Activated naive CD4-positive, alpha-beta T cell treated with anti-CD3 and anti-CD28 coated beads, Interleukin-2, amount 50 U/mL, for 24 hours (primary cell): ENCODE measurements around the gene CXorf66.
"Not testable (repeated sequence)": the region's sequence is repeated elsewhere in the genome, so short reads cannot be mapped to it uniquely, and the experiment has no call there.

ENCODE experiments used
- H3K27ac Mint-ChIP-seq: one replicate; pipeline ENCODE4 v1.8.0; 2021; ENCODE audit warnings: mild to moderate bottlenecking, mixed read lengths
- H3K27me3 Mint-ChIP-seq: one replicate; pipeline ENCODE4 v1.8.0; 2021; ENCODE audit warnings: mixed read lengths
- H3K36me3 Mint-ChIP-seq: one replicate; pipeline ENCODE4 v1.8.0; 2021; ENCODE audit warnings: mixed read lengths
- H3K4me1 Mint-ChIP-seq: one replicate; pipeline ENCODE4 v1.8.0; 2021; ENCODE audit warnings: mixed read lengths
- H3K4me3 Mint-ChIP-seq: one replicate; pipeline ENCODE4 v1.8.0; 2021; ENCODE audit warnings: mild to moderate bottlenecking, mixed read lengths
- H3K9me3 Mint-ChIP-seq: one replicate; pipeline ENCODE4 v1.8.0; 2021; ENCODE audit warnings: mixed read lengths

CXorf66 gene

GRCh38 chrX:139932901-139933796, 32.2 kb downstream of the CXorf66 start, which contains the start of gene ATP11C:
TSS of gene ATP11C (minus strand) at chrX:139933053. CDS start at chrX:139932042, 1,011 bp downstream.
- Mint-ChIP-seq H3K27me3 (no peaks in the 10 kb centered on the region), H3K4me3 (peak within 1 kb of the TSS; percentile 88), H3K27ac (peak within 1 kb of the TSS; percentile 98), H3K9me3 (no peaks in the 10 kb centered on the region), H3K36me3 (no peaks in the 10 kb centered on the region), H3K4me1 (peaks cover 29% of the 10 kb centered on the region)

GRCh38 chrX:139932073-139932900, 33.0 kb downstream of the CXorf66 start:
- H3K4me3 Mint-ChIP-seq, result peak overlapping the region; percentile 88
- H3K27me3 Mint-ChIP-seq, result no peaks in the 10 kb centered on the region
- H3K4me1 Mint-ChIP-seq, result peaks cover 29% of the 10 kb centered on the region
- H3K9me3 Mint-ChIP-seq, result no peaks in the 10 kb centered on the region
- H3K36me3 Mint-ChIP-seq, result no peaks in the 10 kb centered on the region
- peak overlapping the region; percentile 98 for H3K27ac Mint-ChIP-seq

GRCh38 chrX:139931646-139932072, 33.7 kb downstream of the CXorf66 start:
- Mint-ChIP-seq H3K27me3 (no peaks in the 10 kb centered on the region), H3K27ac (no peak overlapping the region), H3K9me3 (no peaks in the 10 kb centered on the region), H3K36me3 (no peaks in the 10 kb centered on the region), H3K4me1 (peaks cover 29% of the 10 kb centered on the region), H3K4me3 (peak overlapping the region; percentile 82)

GRCh38 chrX:139930916-139931645, 34.2 kb downstream of the CXorf66 start:
- Mint-ChIP-seq H3K9me3 (no peaks in the 10 kb centered on the region), H3K4me1 (peaks cover 33% of the 10 kb centered on the region), H3K36me3 (no peaks in the 10 kb centered on the region), H3K4me3 (peak overlapping the region; percentile 82), H3K27ac (peak overlapping the region; percentile 43), H3K27me3 (no peaks in the 10 kb centered on the region)

GRCh38 chrX:139930401-139930800, 34.9 kb downstream of the CXorf66 start:
- H3K27me3 Mint-ChIP-seq, result no peaks in the 10 kb centered on the region
- peak overlapping the region; percentile 43 for H3K27ac Mint-ChIP-seq
- peak overlapping the region; percentile 82 for H3K4me3 Mint-ChIP-seq
- H3K4me1 Mint-ChIP-seq, result peaks cover 40% of the 10 kb centered on the region
- no peaks in the 10 kb centered on the region for H3K9me3 Mint-ChIP-seq
- H3K36me3 Mint-ChIP-seq, result no peaks in the 10 kb centered on the region

GRCh38 chrX:139929876-139930275, 35.4 kb downstream of the CXorf66 start:
- H3K4me1 Mint-ChIP-seq, result peaks cover 43% of the 10 kb centered on the region
- no peaks in the 10 kb centered on the region for H3K27me3 Mint-ChIP-seq
- no peaks in the 10 kb centered on the region for H3K36me3 Mint-ChIP-seq
- peak overlapping the region; percentile 82 for H3K4me3 Mint-ChIP-seq
- no peak overlapping the region for H3K27ac Mint-ChIP-seq
- no peaks in the 10 kb centered on the region for H3K9me3 Mint-ChIP-seq

- Mint-ChIP-seq H3K9me3 (no peaks in the 10 kb centered on the region), H3K4me3 (no peak overlapping the region), H3K27me3 (no peaks in the 10 kb centered on the region), H3K36me3 (peaks cover 3% of the 10 kb centered on the region), H3K27ac (no peak overlapping the region), H3K4me1 (peaks cover 54% of the 10 kb centered on the region)
Measured at GRCh38 chrX:139924696-139925095, 40.6 kb downstream of the CXorf66 start.

GRCh38 chrX:139924069-139924695, 41.1 kb downstream of the CXorf66 start:
- Mint-ChIP-seq H3K4me3 (no peak overlapping the region), H3K27me3 (no peaks in the 10 kb centered on the region), H3K36me3 (peaks cover 3% of the 10 kb centered on the region), H3K4me1 (peaks cover 49% of the 10 kb centered on the region), H3K27ac (no peak overlapping the region), H3K9me3 (no peaks in the 10 kb centered on the region)

GRCh38 chrX:139921142-139921541, 44.2 kb downstream of the CXorf66 start:
- not testable (repeated sequence) for H3K9me3 Mint-ChIP-seq, H3K27ac Mint-ChIP-seq

GRCh38 chrX:139920316-139920715, 45.0 kb downstream of the CXorf66 start:
- Mint-ChIP-seq H3K36me3 (peaks cover 3% of the 10 kb centered on the region), H3K27ac (no peak overlapping the region), H3K4me1 (peaks cover 46% of the 10 kb centered on the region), H3K27me3 (no peaks in the 10 kb centered on the region), H3K4me3 (no peak overlapping the region), H3K9me3 (no peaks in the 10 kb centered on the region)

More at GRCh38 chrX:139921142-139921541, 44.2 kb downstream of the CXorf66 start:
- H3K27me3 Mint-ChIP-seq, H3K4me3 Mint-ChIP-seq, H3K36me3 Mint-ChIP-seq: not testable (repeated sequence)
- peaks cover 54% of the 10 kb centered on the region for H3K4me1 Mint-ChIP-seq

GRCh38 chrX:139914421-139914820, 50.9 kb downstream of the CXorf66 start:
- H3K9me3 Mint-ChIP-seq, result no peaks in the 10 kb centered on the region
- H3K4me1 Mint-ChIP-seq, result peaks cover 42% of the 10 kb centered on the region
- no peak overlapping the region for H3K27ac Mint-ChIP-seq
- no peaks in the 10 kb centered on the region for H3K27me3 Mint-ChIP-seq
- H3K36me3 Mint-ChIP-seq, result peaks cover 4% of the 10 kb centered on the region
- no peak overlapping the region for H3K4me3 Mint-ChIP-seq

- Mint-ChIP-seq H3K9me3 (no peaks in the 10 kb centered on the region), H3K27ac (peak overlapping the region; percentile 35), H3K4me1 (peaks cover 50% of the 10 kb centered on the region)
Measured at GRCh38 chrX:139909712-139910111, 55.6 kb downstream of the CXorf66 start.

GRCh38 chrX:139907078-139907477, 58.2 kb downstream of the CXorf66 start:
- Mint-ChIP-seq H3K36me3 (peaks cover 4% of the 10 kb centered on the region), H3K4me1 (peaks cover 47% of the 10 kb centered on the region), H3K4me3 (no peak overlapping the region), H3K27ac (no peak overlapping the region), H3K27me3 (no peaks in the 10 kb centered on the region), H3K9me3 (no peaks in the 10 kb centered on the region)

More at GRCh38 chrX:139909712-139910111, 55.6 kb downstream of the CXorf66 start:
- H3K4me3 Mint-ChIP-seq, result no peak overlapping the region
- H3K27me3 Mint-ChIP-seq, result no peaks in the 10 kb centered on the region
- H3K36me3 Mint-ChIP-seq, result peaks cover 4% of the 10 kb centered on the region

GRCh38 chrX:139905743-139906142, 59.6 kb downstream of the CXorf66 start:
- H3K27me3 Mint-ChIP-seq, result no peaks in the 10 kb centered on the region
- H3K27ac Mint-ChIP-seq, result no peak overlapping the region
- H3K4me1 Mint-ChIP-seq, result peaks cover 38% of the 10 kb centered on the region
- no peak overlapping the region for H3K4me3 Mint-ChIP-seq
- H3K9me3 Mint-ChIP-seq, result no peaks in the 10 kb centered on the region
- H3K36me3 Mint-ChIP-seq, result peaks cover 4% of the 10 kb centered on the region
